ENCODE results near the gene TSPAN4.

DNA sequence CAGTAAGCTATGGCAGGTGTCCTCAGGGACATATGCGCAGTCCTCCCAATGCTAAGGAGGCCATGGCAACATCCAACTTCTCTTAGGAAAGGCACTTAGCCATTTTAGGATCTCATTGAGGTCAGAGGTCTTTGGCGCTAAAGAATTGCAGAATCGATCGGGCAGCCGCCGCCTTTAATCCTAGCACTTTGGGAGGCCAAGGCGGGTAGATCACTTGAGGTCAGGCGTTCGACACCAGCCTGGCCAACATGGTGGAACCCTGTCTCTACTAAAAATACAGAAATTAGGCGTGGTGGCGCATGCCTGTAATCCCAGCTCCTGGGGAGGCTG is 69.2 kb downstream of the TSPAN4 start:
- TF ChIP-seq POLR2A (IDR thresholded peaks at IDR 0.05; ENCODE audit: low read length) (no peak), GATA1 (IDR thresholded peaks at IDR 0.05; ENCODE audit: low read depth, low read length) (no peak)
